Adrenal gland (tissue), 12 donors: ENCODE data around the gene OSBPL9. TPM values are rescaled to one million over a fixed set of nuclear protein-coding genes. Genes with fewer than 3 reads are reported as not detected.

Source experiments
- DNase-seq, 7 donors: peaks; one replicate each; pipeline ENCODE4 v3.0.0-alpha.2; 2019 to 2020
- H3K27ac ChIP-seq, 5 donors: fragments of 200-600 bp; sonication (generic) in 4 of 5; 1 replicate in 3 of 5; 2 replicates in 2 of 5; pipeline versions ENCODE4 v1.5.1 to v1.8.0; 2016 to 2020; ENCODE audit warnings: mild to moderate bottlenecking in 1 of 5
- H3K27me3 ChIP-seq: fragments of 200-600 bp; 2 replicates; pipeline ENCODE4 v1.8.0; 2021
- H3K36me3 ChIP-seq, 2 donors: fragments of 200-600 bp; replicated peaks in 1 of 2; 1 replicate in 1 of 2; 2 replicates in 1 of 2; pipeline versions ENCODE4 v1.5.1 to v1.8.0; 2018 to 2022
- H3K4me1 ChIP-seq, 2 donors: fragments of 200-600 bp; replicated peaks in 1 of 2; 1 replicate in 1 of 2; 2 replicates in 1 of 2; pipeline versions ENCODE4 v1.5.1 to v1.8.0; 2018 to 2021
- H3K4me3 ChIP-seq, 4 donors: fragments of 200-600 bp; sonication (generic) in 3 of 4; one replicate each; pipeline ENCODE4 v1.5.1; 2016 to 2018
- H3K9me3 ChIP-seq, 3 donors: fragments of 200-600 bp; sonication (generic) in 1 of 3; replicated peaks in 1 of 3; 1 replicate in 2 of 3; 2 replicates in 1 of 3; pipeline versions ENCODE4 v1.5.1 to v1.8.0; 2016 to 2021
- POLR2A ChIP-seq, 2 donors: fragments of 450-650 bp; IDR thresholded peaks; one replicate each; pipeline ENCODE4 v1.6.1; 2017; ENCODE audit warnings: antibody characterized with exemption in 2 of 2, mild to moderate bottlenecking in 2 of 2, moderate library complexity in 1 of 2
- WGBS, 4 donors: extraction: QIAGEN DNeasy Blood & Tissue Kit in 2 of 4; methylation state at CpG; one replicate each; pipeline versions ENCODE4 v1.1.5 to v1.1.7; 2013 to 2017; 5-methylcytosine and 5-hydroxymethylcytosine counted together
- intact Hi-C, 2 donors: fragments of 100-400 bp; cut with DNase I; formaldehyde crosslinking; loops; one replicate each; pipeline versions ENCODE4 v1.14.1 to v1.15.0; 2022 to 2023
- polyA plus RNA-seq, 3 donors: library from polyadenylated mRNA; stranded (reverse); fragments of 200-250 nt in 2 of 3; fragments of 350-450 nt in 1 of 3; fragmentation: Illumina TruSeq in 1 of 3; extraction: RNeasy Lipid Tissue Mini Kit (QIAGEN cat#74804) in 1 of 3; gene quantifications; one replicate each; pipeline ENCODE4 v1.2.3, GENCODE V29; 2013 to 2014
- total RNA-seq, 9 donors: library from RNA; depleted of rRNA in 4 of 9; stranded (reverse); fragments of >200 nt in 4 of 9; fragments of 120-200 nt in 1 of 9; fragmentation: NEBNext Ultra II Directional in 1 of 9; extraction: Animal tissue kit (Norgen Biotek cat#: 25700) in 1 of 9; gene quantifications; one replicate each; pipeline versions ENCODE4 v1.1.0 to v1.2.4, GENCODE V29; 2013 to 2023
- TF ChIP-seq, protein P1 (sequence below), 6 experiments: fragments of 450-650 bp in 4 of 6; fragments of 200-600 bp in 2 of 6; sonication (generic) in 1 of 6; IDR thresholded peaks; 1 replicate in 5 of 6; 2 replicates in 1 of 6; pipeline versions ENCODE4 v1.5.1 to v1.8.0; 2016 to 2021; ENCODE audit warnings: antibody characterized with exemption in 6 of 6, mild to moderate bottlenecking in 2 of 6, moderate library complexity in 1 of 6
- donor health status: healthy with polysubstance abuse.
- donor health status: Bipolar disorder and iron deficiency.
- donor health status: DM: yes; HTN: yes; CAD: no.
- donor health status: DM: no; HTN: no; CAD: no.
- donor health status: DM: no; HTN: no; CAD: no.
- donor health status: DM: yes; HTN: yes; CAD: no.

Gene OSBPL9
- total and polyA plus RNA-seq, 12 donors = 61.9 to 180 (median 87.3) TPM

DNA sequence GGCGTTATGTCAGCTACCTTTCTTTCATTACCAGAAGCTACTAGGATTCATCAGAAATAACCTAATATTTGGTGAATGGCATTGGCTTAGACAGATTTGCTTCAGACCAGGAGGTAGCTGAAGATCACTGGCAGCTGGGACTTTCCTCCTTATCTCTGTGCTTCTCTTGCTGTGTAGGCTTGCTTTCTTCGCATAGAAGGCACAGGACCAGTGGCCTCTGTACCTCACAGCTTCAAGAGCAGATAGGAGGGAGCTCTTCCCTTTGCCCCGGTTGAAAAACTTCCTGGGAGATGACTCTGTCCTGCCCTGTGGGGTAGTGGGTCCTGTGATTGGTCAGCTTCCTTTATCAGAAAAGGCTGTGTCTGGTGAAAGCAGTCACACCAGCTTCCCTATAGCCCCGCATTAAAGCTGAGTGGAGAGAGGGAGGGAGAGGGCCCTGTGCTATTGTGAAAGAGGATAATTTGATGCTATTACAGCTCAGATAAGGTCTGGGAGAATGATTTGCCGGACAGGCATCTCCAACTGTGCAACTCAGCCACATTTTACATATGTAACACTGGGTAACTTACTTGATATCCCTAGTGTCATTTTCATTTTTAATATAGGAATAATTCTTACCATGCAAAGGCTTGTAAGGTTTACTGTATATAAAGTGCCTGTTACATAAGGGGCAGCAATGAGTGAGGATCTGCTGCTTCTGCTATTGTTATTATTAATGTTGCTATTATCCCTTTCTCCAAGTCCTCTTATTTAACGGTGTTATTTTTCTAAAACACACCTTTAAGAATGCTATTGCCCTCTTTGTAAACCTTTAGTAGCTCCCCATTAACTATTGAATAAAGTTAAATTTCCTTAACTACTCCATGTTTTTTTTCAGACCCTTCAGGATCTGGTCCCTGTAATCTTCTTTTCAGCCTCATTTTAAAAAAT, 31.6 kb downstream of the OSBPL9 start:
- TF ChIP-seq POLR2A (IDR thresholded peaks at IDR 0.05) = no peak
- TF ChIP-seq, protein P1, sequence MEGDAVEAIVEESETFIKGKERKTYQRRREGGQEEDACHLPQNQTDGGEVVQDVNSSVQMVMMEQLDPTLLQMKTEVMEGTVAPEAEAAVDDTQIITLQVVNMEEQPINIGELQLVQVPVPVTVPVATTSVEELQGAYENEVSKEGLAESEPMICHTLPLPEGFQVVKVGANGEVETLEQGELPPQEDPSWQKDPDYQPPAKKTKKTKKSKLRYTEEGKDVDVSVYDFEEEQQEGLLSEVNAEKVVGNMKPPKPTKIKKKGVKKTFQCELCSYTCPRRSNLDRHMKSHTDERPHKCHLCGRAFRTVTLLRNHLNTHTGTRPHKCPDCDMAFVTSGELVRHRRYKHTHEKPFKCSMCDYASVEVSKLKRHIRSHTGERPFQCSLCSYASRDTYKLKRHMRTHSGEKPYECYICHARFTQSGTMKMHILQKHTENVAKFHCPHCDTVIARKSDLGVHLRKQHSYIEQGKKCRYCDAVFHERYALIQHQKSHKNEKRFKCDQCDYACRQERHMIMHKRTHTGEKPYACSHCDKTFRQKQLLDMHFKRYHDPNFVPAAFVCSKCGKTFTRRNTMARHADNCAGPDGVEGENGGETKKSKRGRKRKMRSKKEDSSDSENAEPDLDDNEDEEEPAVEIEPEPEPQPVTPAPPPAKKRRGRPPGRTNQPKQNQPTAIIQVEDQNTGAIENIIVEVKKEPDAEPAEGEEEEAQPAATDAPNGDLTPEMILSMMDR (IDR thresholded peaks at IDR 0.05) = no peak
- DNase-seq = peak in 4 of 7 donors; percentile 25 to 47 (median 40)
- Histone ChIP-seq H3K4me3 (no peak overlapping the region), H3K4me1 (peaks cover 16 to 44% of the 10 kb centered on the region in 2 donors), H3K27ac (peak overlapping the region in 3 of 5 donors; percentile 37 to 76 (median 58)), H3K9me3 (no peaks in the 10 kb centered on the region), H3K27me3 (no peaks in the 10 kb centered on the region), H3K36me3 (no peaks in the 10 kb centered on the region)
- 46 to 60% (median 51%) methylated on average over 6 of the region's 6 CpGs for WGBS, 4 donors
- intact Hi-C loops = no loop called here

GRCh38 chr1:51649593-51650091, 32.8 kb downstream of the OSBPL9 start:
- Histone ChIP-seq H3K27ac (peak overlapping the region in 1 of 5 donors; percentile 58), H3K4me1 (peaks cover 16 to 44% of the 10 kb centered on the region in 2 donors), H3K36me3 (no peaks in the 10 kb centered on the region), H3K9me3 (no peaks in the 10 kb centered on the region), H3K4me3 (no peak overlapping the region), H3K27me3 (no peaks in the 10 kb centered on the region)
- no peak for TF ChIP-seq POLR2A (IDR thresholded peaks at IDR 0.05)
- TF ChIP-seq, protein P1 (IDR thresholded peaks at IDR 0.05) = no peak
- WGBS, 4 donors = 73 to 80% (median 75%) methylated on average over 4 of the region's 4 CpGs
- DNase-seq = no peak
- intact Hi-C loops = no loop called here

- Histone ChIP-seq H3K9me3 (no peaks in the 10 kb centered on the region), H3K36me3 (no peaks in the 10 kb centered on the region), H3K4me1 (peaks cover 16 to 44% of the 10 kb centered on the region in 2 donors), H3K27ac (peak overlapping the region in 1 of 5 donors; percentile 58), H3K4me3 (no peak overlapping the region), H3K27me3 (no peaks in the 10 kb centered on the region)
- whole genome bisulfite sequencing, 4 donors = 94 to 96% (median 95%) methylated on average over 1 of the region's 1 CpG
- intact Hi-C loops = no loop called here
- DNase-seq = no peak
- TF ChIP-seq, protein P1 (IDR thresholded peaks at IDR 0.05) = no peak
- TF ChIP-seq POLR2A (IDR thresholded peaks at IDR 0.05) = no peak
Observed at GRCh38 chr1:51650198-51650597, 33.3 kb downstream of the OSBPL9 start.

DNA sequence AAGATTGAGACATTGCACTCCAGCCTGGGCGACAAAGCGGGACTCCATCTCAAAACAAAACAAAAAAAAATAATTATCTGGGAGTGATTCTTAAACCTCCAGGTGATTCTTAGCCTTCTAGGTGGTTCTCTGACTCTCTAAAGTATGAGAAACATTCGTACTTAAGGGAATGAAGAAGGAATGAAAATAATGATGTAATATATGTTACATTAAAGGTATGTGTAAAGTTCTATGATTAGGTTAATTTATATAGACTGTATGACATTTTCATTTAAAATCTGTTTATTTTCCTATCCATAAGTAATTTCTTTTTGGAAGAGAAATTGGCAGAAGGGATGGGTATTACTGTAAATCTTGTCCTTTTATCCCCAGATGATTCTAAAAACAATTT, 34.7 kb downstream of the OSBPL9 start:
- no peaks in the 10 kb centered on the region for H3K27me3 ChIP-seq
- H3K4me1 ChIP-seq = peaks cover 16 to 44% of the 10 kb centered on the region in 2 donors
- no peaks in the 10 kb centered on the region for H3K9me3 ChIP-seq
- TF ChIP-seq, protein P1 (IDR thresholded peaks at IDR 0.05) = no peak
- no peak for TF ChIP-seq POLR2A (IDR thresholded peaks at IDR 0.05)
- no peak for DNase-seq
- no peaks in the 10 kb centered on the region for H3K36me3 ChIP-seq
- no peak overlapping the region for H3K27ac ChIP-seq
- intact Hi-C loops = no loop called here
- H3K4me3 ChIP-seq = no peak overlapping the region
- WGBS, 4 donors = 93 to 96% (median 94%) methylated on average over 3 of the region's 3 CpGs
